HCT116 (cell line): ENCODE measurements around the gene THUMPD3. TPM values are rescaled to one million over a fixed set of nuclear protein-coding genes. Genes with fewer than 3 reads are reported as not detected.

Source experiments
- ATAC-seq: fragments of 200-7000 bp; cut with Tn5 transposase; 2 replicates; pipeline ENCODE4 v1.9.1; 2020; ENCODE audit warnings: mild to moderate bottlenecking, moderate library complexity
- BruUV-seq: library from RNA; stranded (reverse); fragments of 400-500 nt; replicated peaks from 2 replicates; lab custom pipeline; 2021; lab: Mats Ljungman, UMichigan
- CTCF ChIA-PET: fragments of 300-600 bp; sonication (Branson Sonifier 250); formaldehyde crosslinking; loops from one replicate; lab custom pipeline; 2021; ENCODE audit warnings: antibody characterized with exemption; lab: Charles Lee
- POLR2A ChIA-PET: fragments of 300-600, 350-600 bp; sonication (Branson Sonifier 250); formaldehyde crosslinking; loops from one replicate; lab custom pipeline; 2021; ENCODE audit warnings: antibody characterized with exemption; lab: Charles Lee
- RAD21 ChIA-PET, 2 experiments: fragments of 300-600 bp; sonication (Branson Sonifier 250); formaldehyde crosslinking; loops; one replicate each; lab custom pipeline; 2023; ENCODE audit warnings: low total read pairs in 2 of 2; ENCODE audit not compliant: uncharacterized antibody in 2 of 2, unreplicated experiment in 2 of 2, low non-redundant PET in 1 of 2; lab: Charles Lee
- DNase-seq: peaks from one replicate; pipeline ENCODE4 v3.0.0-alpha.2; 2010; ENCODE audit warnings: low read depth, low spot score
- H2AFZ ChIP-seq: fragments of 200-600 bp; shearing (Covaris generic), sonication (generic); 2 replicates; pipeline ENCODE4 v1.6.1; 2017; ENCODE audit warnings: low read depth, mixed run types, mixed read lengths, antibody characterized with exemption, low read length; ENCODE audit not compliant: poor library complexity, severe bottlenecking
- H3K27ac ChIP-seq: 2 replicates; pipeline ENCODE4 v1.5.1; 2012; ENCODE audit warnings: low read depth, low read length
- H3K27me3 ChIP-seq: fragments of 200-600 bp; sonication (generic); 2 replicates; pipeline ENCODE4 v1.6.1; 2016; ENCODE audit warnings: mixed run types, low read length, mixed read lengths; ENCODE audit not compliant: insufficient read depth
- H3K36me3 ChIP-seq, 2 experiments: fragments of 200-500 bp in 1 of 2; fragments of 200-600 bp in 1 of 2; sonication (Bioruptor generic) in 1 of 2; sonication (generic) in 1 of 2; 2 replicates each; pipeline versions ENCODE4 v1.5.1 to v1.6.1; 2014 to 2016; ENCODE audit warnings: low read length in 2 of 2, inconsistent platforms in 1 of 2, mixed read lengths in 1 of 2, mixed run types in 1 of 2; ENCODE audit not compliant: insufficient read depth in 2 of 2, control insufficient read depth in 1 of 2
- H3K4me1 ChIP-seq, 2 experiments: fragments of 200-600 bp in 1 of 2; sonication (generic) in 1 of 2; 2 replicates each; pipeline versions ENCODE4 v1.5.1 to v1.6.1; 2012 to 2017; ENCODE audit warnings: low read length in 2 of 2, inconsistent platforms in 1 of 2, mild to moderate bottlenecking in 1 of 2, mixed read lengths in 1 of 2, mixed run types in 1 of 2, moderate library complexity in 1 of 2; ENCODE audit not compliant: insufficient read depth in 2 of 2, control insufficient read depth in 1 of 2
- H3K4me2 ChIP-seq: fragments of 200-600 bp; sonication (generic); 2 replicates; pipeline ENCODE4 v1.6.1; 2017; ENCODE audit warnings: mixed run types, low read length, mixed read lengths
- H3K4me3 ChIP-seq, 2 experiments: fragments of 200-600 bp in 1 of 2; sonication (generic) in 1 of 2; replicated peaks in 1 of 2; 2 replicates each; pipeline ENCODE4 v1.5.1; 2011 to 2016; ENCODE audit warnings: low read length in 2 of 2, control low read depth in 1 of 2, low read depth in 1 of 2, mild to moderate bottlenecking in 1 of 2, mixed read lengths in 1 of 2, mixed run types in 1 of 2
- H3K79me2 ChIP-seq: fragments of 200-600 bp; sonication (generic); 2 replicates; pipeline ENCODE4 v1.6.1; 2017; ENCODE audit warnings: mild to moderate bottlenecking, mixed run types, low read length, moderate library complexity, mixed read lengths; ENCODE audit not compliant: insufficient read depth
- H3K9ac ChIP-seq: fragments of 200-600 bp; sonication (generic); 2 replicates; pipeline ENCODE4 v1.6.1; 2016; ENCODE audit warnings: low read length, mixed read lengths
- H3K9me2 ChIP-seq: fragments of 200-600 bp; sonication (generic), shearing (Covaris generic); 2 replicates; pipeline ENCODE4 v1.6.1; 2017; ENCODE audit warnings: mixed run types, mild to moderate bottlenecking, moderate library complexity; ENCODE audit not compliant: insufficient read depth
- H3K9me3 ChIP-seq, 2 experiments: fragments of 200-500 bp in 1 of 2; fragments of 200-600 bp in 1 of 2; sonication (Bioruptor generic) in 1 of 2; sonication (generic) in 1 of 2; 2 replicates each; pipeline ENCODE4 v1.6.1; 2014 to 2017; ENCODE audit warnings: low read length in 2 of 2, mixed read lengths in 2 of 2, inconsistent platforms in 1 of 2, low read depth in 1 of 2, mild to moderate bottlenecking in 1 of 2, mixed run types in 1 of 2, moderate library complexity in 1 of 2; ENCODE audit not compliant: control insufficient read depth in 1 of 2, insufficient read depth in 1 of 2
- H4K20me1 ChIP-seq: fragments of 200-600 bp; sonication (generic), shearing (Covaris generic); 2 replicates; pipeline ENCODE4 v1.6.1; 2017; ENCODE audit warnings: mixed run types, mild to moderate bottlenecking, moderate library complexity; ENCODE audit not compliant: insufficient read depth
- CBX3 ChIP-seq: IDR thresholded peaks from 2 replicates; pipeline ENCODE4 v1.6.1; 2012; ENCODE audit warnings: low read depth
- EZH2phosphoT487 ChIP-seq: fragments of 200-600 bp; IDR thresholded peaks from 2 replicates; pipeline ENCODE4 v1.6.1; 2018; ENCODE audit warnings: antibody characterized with exemption, borderline replicate concordance
- JUND ChIP-seq: IDR thresholded peaks from 2 replicates; pipeline ENCODE4 v1.6.1; 2012
- POLR2A ChIP-seq: IDR thresholded peaks from 2 replicates; pipeline ENCODE4 v1.7.0; 2011; ENCODE audit warnings: borderline replicate concordance; ENCODE audit not compliant: insufficient read depth, insufficient read length; ENCODE audit errors: extremely low read depth
- TCF7L2 ChIP-seq: IDR thresholded peaks from 2 replicates; pipeline ENCODE4 v1.7.0; 2011; ENCODE audit warnings: borderline replicate concordance, inconsistent platforms; ENCODE audit not compliant: insufficient read depth, insufficient read length; ENCODE audit errors: extremely low read depth
- ZFX ChIP-seq: fragments of 450-650 bp; IDR thresholded peaks from 2 replicates; pipeline ENCODE4 v1.6.1; 2017
- ZNF274 ChIP-seq: fragments of 200-500 bp; sonication (Bioruptor generic); IDR thresholded peaks from 2 replicates; pipeline ENCODE4 v1.6.1; 2014; ENCODE audit warnings: mild to moderate bottlenecking, low read depth, low read length, inconsistent platforms
- intact Hi-C: fragments of 100-400 bp; cut with micrococcal nuclease; formaldehyde crosslinking; loops from 2 replicates; pipeline ENCODE4 v1.10.0; 2022
- total RNA-seq: library from RNA; stranded (reverse); gene quantifications from one replicate; pipeline ENCODE4 v1.2.1, GENCODE V29; 2021; ENCODE audit not compliant: unreplicated experiment
- TF ChIP-seq, protein P1 (sequence below): IDR thresholded peaks from 2 replicates; pipeline ENCODE4 v1.6.1; 2012; ENCODE audit warnings: low read depth

Gene THUMPD3
- total RNA-seq, 1 experiment from 2014 or later = 79.5 TPM

DNA sequence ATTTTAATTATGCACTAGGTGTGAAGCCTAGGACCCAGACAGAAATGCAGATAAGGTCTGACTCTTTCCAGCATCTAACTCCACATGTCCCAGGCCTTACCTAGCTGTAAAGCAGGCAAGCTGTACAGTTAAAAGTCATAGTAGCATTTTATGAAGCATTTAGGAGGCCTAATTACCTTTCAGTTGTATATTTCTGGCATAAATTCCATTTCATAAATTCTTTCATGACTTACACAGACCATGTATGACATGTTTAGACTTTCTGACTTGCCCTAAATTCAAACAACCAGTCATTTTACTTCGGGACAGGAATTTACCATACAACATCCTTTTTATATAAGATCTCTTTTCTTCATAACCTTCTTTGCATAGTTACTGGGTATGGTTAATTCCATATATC, 35.3 kb upstream of the THUMPD3 start:
- H2AFZ ChIP-seq = no peak overlapping the region
- H3K4me3 ChIP-seq = no peak overlapping the region
- H3K79me2 ChIP-seq = no peaks in the 10 kb centered on the region
- ChIA-PET POLR2A (no interaction called here), CTCF (no interaction called here), RAD21 (no interaction called here)
- no peak overlapping the region for H3K9ac ChIP-seq
- intact Hi-C loops = no loop called here
- no peak overlapping the region for H3K4me2 ChIP-seq
- no peaks in the 10 kb centered on the region for H3K9me2 ChIP-seq
- H3K27me3 ChIP-seq = no peaks in the 10 kb centered on the region
- no TSS peak for BruUV-seq
- no peaks in the 10 kb centered on the region for H4K20me1 ChIP-seq
- H3K4me1 ChIP-seq = no peaks in the 10 kb centered on the region
- no peak for DNase-seq
- ATAC-seq = no peak
- TF ChIP-seq CBX3 = no peak
- TF ChIP-seq ZNF274 = no peak
- TF ChIP-seq POLR2A = no peak
- no peak for TF ChIP-seq TCF7L2
- TF ChIP-seq, protein P1, sequence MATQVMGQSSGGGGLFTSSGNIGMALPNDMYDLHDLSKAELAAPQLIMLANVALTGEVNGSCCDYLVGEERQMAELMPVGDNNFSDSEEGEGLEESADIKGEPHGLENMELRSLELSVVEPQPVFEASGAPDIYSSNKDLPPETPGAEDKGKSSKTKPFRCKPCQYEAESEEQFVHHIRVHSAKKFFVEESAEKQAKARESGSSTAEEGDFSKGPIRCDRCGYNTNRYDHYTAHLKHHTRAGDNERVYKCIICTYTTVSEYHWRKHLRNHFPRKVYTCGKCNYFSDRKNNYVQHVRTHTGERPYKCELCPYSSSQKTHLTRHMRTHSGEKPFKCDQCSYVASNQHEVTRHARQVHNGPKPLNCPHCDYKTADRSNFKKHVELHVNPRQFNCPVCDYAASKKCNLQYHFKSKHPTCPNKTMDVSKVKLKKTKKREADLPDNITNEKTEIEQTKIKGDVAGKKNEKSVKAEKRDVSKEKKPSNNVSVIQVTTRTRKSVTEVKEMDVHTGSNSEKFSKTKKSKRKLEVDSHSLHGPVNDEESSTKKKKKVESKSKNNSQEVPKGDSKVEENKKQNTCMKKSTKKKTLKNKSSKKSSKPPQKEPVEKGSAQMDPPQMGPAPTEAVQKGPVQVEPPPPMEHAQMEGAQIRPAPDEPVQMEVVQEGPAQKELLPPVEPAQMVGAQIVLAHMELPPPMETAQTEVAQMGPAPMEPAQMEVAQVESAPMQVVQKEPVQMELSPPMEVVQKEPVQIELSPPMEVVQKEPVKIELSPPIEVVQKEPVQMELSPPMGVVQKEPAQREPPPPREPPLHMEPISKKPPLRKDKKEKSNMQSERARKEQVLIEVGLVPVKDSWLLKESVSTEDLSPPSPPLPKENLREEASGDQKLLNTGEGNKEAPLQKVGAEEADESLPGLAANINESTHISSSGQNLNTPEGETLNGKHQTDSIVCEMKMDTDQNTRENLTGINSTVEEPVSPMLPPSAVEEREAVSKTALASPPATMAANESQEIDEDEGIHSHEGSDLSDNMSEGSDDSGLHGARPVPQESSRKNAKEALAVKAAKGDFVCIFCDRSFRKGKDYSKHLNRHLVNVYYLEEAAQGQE = no peak
- peaks cover 0 to 6% of the 10 kb centered on the region in 2 experiments; a peak in 3 of 4 replicates for H3K9me3 ChIP-seq
- H3K36me3 ChIP-seq = no peaks in the 10 kb centered on the region; a peak in 1 of 4 replicates
- no peak overlapping the region for H3K27ac ChIP-seq

DNA sequence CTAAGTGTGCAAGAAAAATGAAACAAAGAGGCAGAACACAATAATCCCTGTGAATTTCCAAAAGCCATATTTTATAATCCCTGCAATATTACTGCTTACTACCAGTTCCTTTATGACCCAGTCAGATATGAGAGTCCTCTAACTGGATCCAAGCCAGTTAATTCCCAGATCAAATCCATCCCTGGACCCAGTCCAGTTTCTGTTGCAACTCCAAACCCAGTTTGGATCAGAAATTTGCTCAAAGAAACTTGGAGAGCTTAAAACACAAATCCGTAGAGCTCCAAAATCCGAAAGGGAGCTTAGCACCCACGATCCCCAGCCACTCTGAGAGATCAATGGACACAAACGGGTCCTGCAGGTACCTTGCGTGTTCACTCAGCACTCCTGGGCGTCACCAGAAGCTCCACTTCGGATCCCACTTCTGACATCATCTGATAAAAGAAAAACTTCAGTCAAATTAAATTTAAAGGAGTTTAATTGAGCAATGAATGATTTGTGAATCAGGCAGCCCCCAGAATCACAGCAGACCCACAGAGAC, 32.6 kb upstream of the THUMPD3 start:
- BruUV-seq = no TSS peak
- no peaks in the 10 kb centered on the region for H3K4me1 ChIP-seq
- H3K9ac ChIP-seq = no peak overlapping the region
- no peak overlapping the region for H3K27ac ChIP-seq
- no peaks in the 10 kb centered on the region for H3K9me2 ChIP-seq
- DNase-seq = no peak
- ATAC-seq = no peak
- peaks cover 0 to 6% of the 10 kb centered on the region in 2 experiments; a peak in 3 of 4 replicates for H3K9me3 ChIP-seq
- no peaks in the 10 kb centered on the region for H3K36me3 ChIP-seq
- no peak overlapping the region for H3K4me2 ChIP-seq
- H3K79me2 ChIP-seq = no peaks in the 10 kb centered on the region
- no peak overlapping the region for H2AFZ ChIP-seq
- ChIA-PET POLR2A (no interaction called here), CTCF (no interaction called here), RAD21 (no interaction called here)
- H3K27me3 ChIP-seq = no peaks in the 10 kb centered on the region
- intact Hi-C loops = no loop called here
- H4K20me1 ChIP-seq = no peaks in the 10 kb centered on the region
- TF ChIP-seq ZFX (no peak), CBX3 (no peak), EZH2phosphoT487 (no peak), JUND (no peak), ZNF274 (no peak)
- H3K4me3 ChIP-seq = no peak overlapping the region
